ENCODE data around the gene GPT2. TPM values are rescaled to one million over a fixed set of nuclear protein-coding genes. Genes with fewer than 3 reads are reported as not detected.

GPT2 gene
- total RNA-seq, 1 experiment from 2014 or later, result 42.6 TPM

DNA sequence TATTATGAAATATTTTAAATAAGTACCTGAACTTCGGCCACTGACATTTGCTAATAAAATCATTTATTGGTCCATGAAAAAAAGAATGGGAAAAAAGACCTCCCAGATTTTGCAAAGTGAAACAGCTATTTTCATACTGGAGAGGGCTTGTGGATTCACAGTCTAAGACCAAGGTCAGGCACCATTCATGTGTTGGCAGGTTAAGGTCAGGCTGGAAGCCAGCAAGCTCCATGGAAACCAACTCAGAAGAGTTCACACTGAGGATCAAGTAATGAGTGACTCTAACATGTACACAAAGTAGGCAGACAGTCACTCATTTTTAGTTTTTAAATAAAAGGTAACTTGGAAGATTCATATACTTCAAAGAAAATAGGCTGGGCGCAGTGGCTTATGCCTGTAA is 85.9 kb downstream of the GPT2 start:
- H3K27me3 ChIP-seq (ENCODE audit: low read length), result no peaks in the 10 kb centered on the region
- no peak overlapping the region for H3K4me2 ChIP-seq (ENCODE audit: low read depth, low read length, poor library complexity, severe bottlenecking)
- peaks cover 81% of the 10 kb centered on the region for H3K79me2 ChIP-seq (ENCODE audit: low read length)
- no peak overlapping the region for H3K9ac ChIP-seq (ENCODE audit: low read length)
- no peaks in the 10 kb centered on the region for H3K9me3 ChIP-seq (ENCODE audit: low read length)
- DNase-seq, result no peak
- H2AFZ ChIP-seq (ENCODE audit: low read length), result no peak overlapping the region
- H3K4me1 ChIP-seq (ENCODE audit: low read length), result peaks cover 36% of the 10 kb centered on the region
- peaks cover 32% of the 10 kb centered on the region for H4K20me1 ChIP-seq (ENCODE audit: insufficient read depth, low read depth, low read length)
- no peaks in the 10 kb centered on the region for H3K9me2 ChIP-seq (replicated peaks; ENCODE audit: insufficient read depth, low read length)
- peaks cover 46% of the 10 kb centered on the region for H3K36me3 ChIP-seq (ENCODE audit: insufficient read depth, low read length)
- H3K4me3 ChIP-seq (ENCODE audit: low read length), result no peak overlapping the region
- no peak overlapping the region for H3K27ac ChIP-seq (ENCODE audit: low read length)

DNA sequence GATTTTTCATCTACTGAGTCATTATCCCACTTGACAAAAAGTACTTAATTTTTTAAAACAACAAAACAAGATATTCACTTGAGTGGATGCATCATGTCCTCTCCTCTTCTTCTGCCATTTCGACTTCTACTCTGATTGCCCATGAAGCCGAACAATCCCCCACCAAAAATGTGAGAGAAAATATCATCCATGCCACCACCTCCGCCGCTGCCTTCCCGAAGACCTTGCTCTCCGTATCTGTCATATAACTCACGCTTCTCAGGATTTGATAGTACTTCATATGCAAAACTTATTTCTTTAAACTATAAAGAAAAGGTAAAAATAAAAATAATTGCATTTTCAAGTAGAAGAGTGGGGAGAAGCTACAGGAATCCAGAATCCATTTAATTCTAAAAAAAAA is 87.1 kb downstream of the GPT2 start:
- H3K4me1 ChIP-seq (ENCODE audit: low read length), result peaks cover 41% of the 10 kb centered on the region
- H2AFZ ChIP-seq (ENCODE audit: low read length), result no peak overlapping the region
- no peaks in the 10 kb centered on the region for H3K9me2 ChIP-seq (replicated peaks; ENCODE audit: insufficient read depth, low read length)
- H3K9me3 ChIP-seq (ENCODE audit: low read length), result no peaks in the 10 kb centered on the region
- H3K4me3 ChIP-seq (ENCODE audit: low read length), result no peak overlapping the region
- DNase-seq, result no peak
- H3K27ac ChIP-seq (ENCODE audit: low read length), result no peak overlapping the region
- peak overlapping the region; percentile 91 for H3K4me2 ChIP-seq (ENCODE audit: low read depth, low read length, poor library complexity, severe bottlenecking)
- peaks cover 40% of the 10 kb centered on the region for H3K36me3 ChIP-seq (ENCODE audit: insufficient read depth, low read length)
- H3K9ac ChIP-seq (ENCODE audit: low read length), result no peak overlapping the region
- peaks cover 76% of the 10 kb centered on the region for H3K79me2 ChIP-seq (ENCODE audit: low read length)
- peaks cover 32% of the 10 kb centered on the region for H4K20me1 ChIP-seq (ENCODE audit: insufficient read depth, low read depth, low read length)
- H3K27me3 ChIP-seq (ENCODE audit: low read length), result no peaks in the 10 kb centered on the region

DNA sequence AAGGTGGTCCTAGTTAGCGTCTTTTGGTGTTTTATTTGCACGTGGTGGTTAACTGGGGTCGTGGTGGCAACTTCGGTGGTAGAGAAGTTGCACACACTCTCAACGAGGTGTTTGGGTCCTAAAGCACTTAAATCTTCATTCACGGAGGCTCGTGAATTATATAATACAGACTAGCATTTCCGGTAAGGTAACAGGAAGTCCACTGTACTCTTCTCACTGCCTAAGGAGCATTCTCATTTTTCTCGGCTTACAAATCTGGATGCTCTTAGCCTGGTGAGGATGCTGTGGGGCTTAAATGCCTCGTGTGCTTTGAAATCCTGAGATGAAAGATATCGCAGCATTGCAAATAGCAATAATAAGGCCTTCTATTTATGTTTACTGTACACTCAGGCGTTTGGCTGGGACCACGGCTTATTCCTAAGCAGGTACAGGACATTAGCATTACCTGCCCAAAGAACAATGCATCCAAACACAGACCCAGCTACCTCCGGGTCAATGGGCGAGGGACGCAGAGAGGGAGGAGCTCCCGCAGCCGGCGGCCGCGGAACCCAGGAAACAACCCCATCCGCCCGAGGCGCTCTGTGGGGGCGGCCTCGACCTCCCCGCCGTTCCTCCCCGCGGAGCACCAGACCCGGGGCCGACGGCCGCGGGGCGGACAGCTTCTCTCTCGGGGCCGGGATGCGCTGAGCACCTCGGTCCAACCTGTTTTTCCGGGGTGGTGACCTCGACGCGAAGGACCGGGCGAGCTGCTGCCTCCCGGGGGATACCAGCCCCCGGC is 88.5 kb downstream of the GPT2 start:
- H3K9me2 ChIP-seq (replicated peaks; ENCODE audit: insufficient read depth, low read length), result no peaks in the 10 kb centered on the region
- H3K9me3 ChIP-seq (ENCODE audit: low read length), result no peaks in the 10 kb centered on the region
- H3K4me2 ChIP-seq (ENCODE audit: low read depth, low read length, poor library complexity, severe bottlenecking), result peak overlapping the region; percentile 91
- peak overlapping the region; percentile 95 for H3K9ac ChIP-seq (ENCODE audit: low read length)
- H3K27me3 ChIP-seq (ENCODE audit: low read length), result no peaks in the 10 kb centered on the region
- peak overlapping the region; percentile 87 for H3K27ac ChIP-seq (ENCODE audit: low read length)
- H3K4me1 ChIP-seq (ENCODE audit: low read length), result peaks cover 45% of the 10 kb centered on the region
- DNase-seq, result peak; percentile 76
- H3K4me3 ChIP-seq (ENCODE audit: low read length), result peak overlapping the region; percentile 97
- H4K20me1 ChIP-seq (ENCODE audit: insufficient read depth, low read depth, low read length), result peaks cover 32% of the 10 kb centered on the region
- H3K79me2 ChIP-seq (ENCODE audit: low read length), result peaks cover 62% of the 10 kb centered on the region
- H2AFZ ChIP-seq (ENCODE audit: low read length), result no peak overlapping the region; the same call in 1 of the 2 replicates
- peaks cover 31% of the 10 kb centered on the region for H3K36me3 ChIP-seq (ENCODE audit: insufficient read depth, low read length)

DNA sequence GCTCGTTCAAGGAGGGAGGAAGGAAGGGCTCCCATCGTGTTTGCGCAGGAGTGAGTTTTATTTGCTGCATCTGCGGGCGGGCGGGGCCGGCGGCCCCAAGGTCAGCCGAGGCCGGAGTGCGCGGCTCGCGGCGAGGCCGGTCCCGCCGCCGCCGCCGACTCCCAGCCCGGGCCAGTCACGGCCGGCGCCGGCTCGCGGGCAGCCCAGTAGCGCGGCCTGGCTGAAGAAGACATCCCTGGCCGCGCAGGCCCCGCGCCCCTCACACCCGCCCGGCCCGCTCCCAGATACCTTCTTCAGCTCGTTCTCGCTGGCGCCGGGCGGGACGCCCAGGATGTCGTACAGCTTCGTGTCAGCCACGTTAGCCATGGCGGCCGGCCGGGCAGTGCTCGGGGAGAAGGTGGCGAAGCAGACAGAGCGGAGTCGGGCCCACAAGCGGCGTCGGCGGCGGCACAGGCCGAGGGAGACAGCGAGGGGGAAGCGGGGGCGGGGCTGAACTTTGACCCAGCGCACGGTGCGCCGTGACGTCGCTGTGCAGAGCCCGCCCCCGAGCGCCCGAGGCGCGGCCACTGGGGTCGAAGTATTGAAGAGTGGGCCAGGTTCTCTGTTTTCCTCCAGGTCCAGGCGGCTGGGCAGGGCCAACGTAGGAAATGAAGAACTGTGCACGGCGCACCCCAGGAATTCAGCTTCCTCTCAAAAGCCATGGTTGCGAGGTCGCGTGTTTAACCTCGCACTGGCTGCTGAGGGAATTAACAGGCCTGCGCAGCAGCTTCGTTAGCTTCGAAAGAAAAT is 89.2 kb downstream of the GPT2 start, which contains the start of gene DNAJA2:
TSS of gene DNAJA2 (minus strand) at position 468 of the 789 bp plus-strand sequence. CDS start at position 366, 102 bp downstream.
- H2AFZ ChIP-seq (ENCODE audit: low read length), result peak within 1 kb of the TSS; percentile 81
- peaks cover 55% of the 10 kb centered on the region for H3K79me2 ChIP-seq (ENCODE audit: low read length)
- H3K4me2 ChIP-seq (ENCODE audit: low read depth, low read length, poor library complexity, severe bottlenecking), result peak within 1 kb of the TSS; percentile 91
- H4K20me1 ChIP-seq (ENCODE audit: insufficient read depth, low read depth, low read length), result peaks cover 30% of the 10 kb centered on the region
- peaks cover 25% of the 10 kb centered on the region for H3K36me3 ChIP-seq (ENCODE audit: insufficient read depth, low read length)
- H3K4me3 ChIP-seq (ENCODE audit: low read length), result peak within 1 kb of the TSS; percentile 97
- peak within 1 kb of the TSS; percentile 95 for H3K9ac ChIP-seq (ENCODE audit: low read length)
- no peaks in the 10 kb centered on the region for H3K27me3 ChIP-seq (ENCODE audit: low read length)
- H3K9me3 ChIP-seq (ENCODE audit: low read length), result no peaks in the 10 kb centered on the region
- peaks cover 45% of the 10 kb centered on the region for H3K4me1 ChIP-seq (ENCODE audit: low read length)
- peak; percentile 96 for DNase-seq
- H3K9me2 ChIP-seq (replicated peaks; ENCODE audit: insufficient read depth, low read length), result no peaks in the 10 kb centered on the region
- peak within 1 kb of the TSS; percentile 87 for H3K27ac ChIP-seq (ENCODE audit: low read length)

- no peaks in the 10 kb centered on the region for H3K9me2 ChIP-seq (replicated peaks; ENCODE audit: insufficient read depth, low read length)
- peak overlapping the region; percentile 95 for H3K9ac ChIP-seq (ENCODE audit: low read length)
- H3K4me1 ChIP-seq (ENCODE audit: low read length), result peaks cover 45% of the 10 kb centered on the region
- no peak for DNase-seq
- peaks cover 50% of the 10 kb centered on the region for H3K79me2 ChIP-seq (ENCODE audit: low read length)
- H3K4me3 ChIP-seq (ENCODE audit: low read length), result peak overlapping the region; percentile 97
- H4K20me1 ChIP-seq (ENCODE audit: insufficient read depth, low read depth, low read length), result peaks cover 25% of the 10 kb centered on the region
- no peaks in the 10 kb centered on the region for H3K9me3 ChIP-seq (ENCODE audit: low read length)
- peaks cover 19% of the 10 kb centered on the region for H3K36me3 ChIP-seq (ENCODE audit: insufficient read depth, low read length)
- H3K27ac ChIP-seq (ENCODE audit: low read length), result peak overlapping the region; percentile 87
- peak overlapping the region; percentile 81 for H2AFZ ChIP-seq (ENCODE audit: low read length)
- peak overlapping the region; percentile 91 for H3K4me2 ChIP-seq (ENCODE audit: low read depth, low read length, poor library complexity, severe bottlenecking)
- H3K27me3 ChIP-seq (ENCODE audit: low read length), result no peaks in the 10 kb centered on the region
Observed at GRCh38 chr16:46973996-46974324, 89.8 kb downstream of the GPT2 start.

- H3K79me2 ChIP-seq (ENCODE audit: low read length), result peaks cover 46% of the 10 kb centered on the region
- H3K4me3 ChIP-seq (ENCODE audit: low read length), result peak overlapping the region; percentile 97
- peaks cover 44% of the 10 kb centered on the region for H3K4me1 ChIP-seq (ENCODE audit: low read length)
- peak overlapping the region; percentile 95 for H3K9ac ChIP-seq (ENCODE audit: low read length)
- peak; percentile 78 for DNase-seq
- H4K20me1 ChIP-seq (ENCODE audit: insufficient read depth, low read depth, low read length), result peaks cover 21% of the 10 kb centered on the region
- peak overlapping the region; percentile 91 for H3K4me2 ChIP-seq (ENCODE audit: low read depth, low read length, poor library complexity, severe bottlenecking)
- H3K36me3 ChIP-seq (ENCODE audit: insufficient read depth, low read length), result peaks cover 15% of the 10 kb centered on the region
- peak overlapping the region; percentile 81; the same call in 1 of the 2 replicates for H2AFZ ChIP-seq (ENCODE audit: low read length)
- no peaks in the 10 kb centered on the region for H3K27me3 ChIP-seq (ENCODE audit: low read length)
- no peaks in the 10 kb centered on the region for H3K9me3 ChIP-seq (ENCODE audit: low read length)
- peak overlapping the region; percentile 87 for H3K27ac ChIP-seq (ENCODE audit: low read length)
- no peaks in the 10 kb centered on the region for H3K9me2 ChIP-seq (replicated peaks; ENCODE audit: insufficient read depth, low read length)
Observed at GRCh38 chr16:46974352-46974751, 90.2 kb downstream of the GPT2 start.

DNA sequence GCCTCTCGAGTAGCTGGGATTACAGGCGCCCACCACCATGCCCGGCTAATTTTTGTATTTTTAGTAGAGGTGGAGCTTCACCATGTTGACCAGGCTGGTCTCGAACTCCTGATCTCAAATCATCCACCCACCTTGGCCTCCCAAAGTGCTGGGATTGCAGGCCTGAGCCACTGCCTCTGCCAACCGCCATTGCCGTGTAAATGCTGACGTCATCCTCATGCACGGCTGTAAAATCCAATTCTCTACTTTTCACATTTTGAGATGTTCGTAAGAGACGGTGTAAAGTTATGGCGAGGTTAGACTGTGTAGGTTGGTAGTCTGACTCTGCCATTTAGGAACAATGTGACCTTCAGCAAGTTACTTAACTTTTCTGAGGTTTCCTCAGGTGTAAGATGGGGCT is 91.0 kb downstream of the GPT2 start:
- H3K4me2 ChIP-seq (ENCODE audit: low read depth, low read length, poor library complexity, severe bottlenecking), result no peak overlapping the region
- no peak overlapping the region for H3K27ac ChIP-seq (ENCODE audit: low read length)
- no peak overlapping the region for H3K4me3 ChIP-seq (ENCODE audit: low read length)

GRCh38 chr16:46975908-46976470 is 91.8 kb downstream of the GPT2 start:
- Histone ChIP-seq H3K9ac (ENCODE audit: low read length) (no peak overlapping the region), H3K27ac (ENCODE audit: low read length) (no peak overlapping the region), H3K9me3 (ENCODE audit: low read length) (no peaks in the 10 kb centered on the region), H2AFZ (ENCODE audit: low read length) (no peak overlapping the region), H3K36me3 (ENCODE audit: insufficient read depth, low read length) (peaks cover 4% of the 10 kb centered on the region; the same call in 1 of the 2 replicates), H3K4me2 (ENCODE audit: low read depth, low read length, poor library complexity, severe bottlenecking) (peak overlapping the region; percentile 1), H4K20me1 (ENCODE audit: insufficient read depth, low read depth, low read length) (peaks cover 18% of the 10 kb centered on the region), H3K4me3 (ENCODE audit: low read length) (no peak overlapping the region), H3K27me3 (ENCODE audit: low read length) (no peaks in the 10 kb centered on the region), H3K79me2 (ENCODE audit: low read length) (peaks cover 32% of the 10 kb centered on the region), H3K9me2 (replicated peaks; ENCODE audit: insufficient read depth, low read length) (no peaks in the 10 kb centered on the region), H3K4me1 (ENCODE audit: low read length) (peaks cover 34% of the 10 kb centered on the region)
- DNase-seq, result no peak

More for the DNA sequence above, 91.0 kb downstream of the GPT2 start:
- no peak for DNase-seq
- no peaks in the 10 kb centered on the region for H3K9me2 ChIP-seq (replicated peaks; ENCODE audit: insufficient read depth, low read length)
- H3K27me3 ChIP-seq (ENCODE audit: low read length), result no peaks in the 10 kb centered on the region
- no peak overlapping the region for H2AFZ ChIP-seq (ENCODE audit: low read length)
- peaks cover 39% of the 10 kb centered on the region for H3K4me1 ChIP-seq (ENCODE audit: low read length)
- peaks cover 19% of the 10 kb centered on the region for H4K20me1 ChIP-seq (ENCODE audit: insufficient read depth, low read depth, low read length)
- H3K9ac ChIP-seq (ENCODE audit: low read length), result no peak overlapping the region
- peaks cover 38% of the 10 kb centered on the region for H3K79me2 ChIP-seq (ENCODE audit: low read length)
- peaks cover 7% of the 10 kb centered on the region; the same call in 1 of the 2 replicates for H3K36me3 ChIP-seq (ENCODE audit: insufficient read depth, low read length)
- no peaks in the 10 kb centered on the region for H3K9me3 ChIP-seq (ENCODE audit: low read length)

Data from Karpas-422 (cell line).